Stimulated activated CD4-positive, alpha-beta T cell treated with anti-CD3 and anti-CD28 coated beads, Interleukin-12 subunit alpha, Interleukin-12 subunit beta, amount 100 ng/mL, for 4 hours (primary cell): ENCODE data around the gene NCBP3.

Source experiments
- DNase-seq: peaks from one replicate; pipeline ENCODE4 v3.0.0-alpha.2; 2020

Gene NCBP3

DNA sequence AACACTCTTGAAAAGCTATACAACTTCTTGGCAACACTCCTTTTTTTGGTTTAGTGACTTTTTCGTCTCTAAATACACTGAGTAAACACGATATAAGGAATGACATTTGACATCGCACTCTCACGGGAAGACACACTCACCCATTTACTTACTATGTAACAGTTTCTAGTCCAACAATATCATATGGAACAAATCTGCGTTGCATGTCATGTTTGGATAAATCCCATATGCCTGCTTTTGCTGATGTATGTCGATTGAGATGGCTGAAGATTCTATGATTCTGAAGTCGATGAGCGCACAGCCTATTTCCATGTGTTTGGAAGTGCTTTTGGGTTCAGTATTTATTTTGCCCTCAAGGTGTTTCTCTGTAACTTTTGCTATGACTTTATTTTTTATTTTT, 63.3 kb downstream of the NCBP3 start:
- no peak for DNase-seq

DNA sequence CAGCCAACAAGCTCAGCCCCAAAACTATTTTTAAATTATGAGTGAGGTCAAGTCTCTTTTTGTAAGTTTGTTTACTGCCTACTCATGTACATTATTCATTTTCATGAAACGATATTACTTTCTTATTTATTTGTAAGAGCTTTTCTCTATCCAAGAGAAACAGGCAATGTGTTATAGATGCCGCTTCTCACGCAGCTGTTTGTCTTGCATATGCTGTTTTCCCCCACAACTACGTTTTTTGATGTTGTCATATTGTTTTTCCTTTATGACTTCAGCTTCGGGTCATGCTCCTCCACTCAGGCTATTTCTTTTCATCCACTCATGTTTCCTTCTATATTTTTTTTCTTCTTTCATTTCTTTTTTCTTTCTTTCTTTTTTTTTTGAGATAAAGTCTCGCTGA, 65.1 kb downstream of the NCBP3 start:
- DNase-seq: no peak

DNA sequence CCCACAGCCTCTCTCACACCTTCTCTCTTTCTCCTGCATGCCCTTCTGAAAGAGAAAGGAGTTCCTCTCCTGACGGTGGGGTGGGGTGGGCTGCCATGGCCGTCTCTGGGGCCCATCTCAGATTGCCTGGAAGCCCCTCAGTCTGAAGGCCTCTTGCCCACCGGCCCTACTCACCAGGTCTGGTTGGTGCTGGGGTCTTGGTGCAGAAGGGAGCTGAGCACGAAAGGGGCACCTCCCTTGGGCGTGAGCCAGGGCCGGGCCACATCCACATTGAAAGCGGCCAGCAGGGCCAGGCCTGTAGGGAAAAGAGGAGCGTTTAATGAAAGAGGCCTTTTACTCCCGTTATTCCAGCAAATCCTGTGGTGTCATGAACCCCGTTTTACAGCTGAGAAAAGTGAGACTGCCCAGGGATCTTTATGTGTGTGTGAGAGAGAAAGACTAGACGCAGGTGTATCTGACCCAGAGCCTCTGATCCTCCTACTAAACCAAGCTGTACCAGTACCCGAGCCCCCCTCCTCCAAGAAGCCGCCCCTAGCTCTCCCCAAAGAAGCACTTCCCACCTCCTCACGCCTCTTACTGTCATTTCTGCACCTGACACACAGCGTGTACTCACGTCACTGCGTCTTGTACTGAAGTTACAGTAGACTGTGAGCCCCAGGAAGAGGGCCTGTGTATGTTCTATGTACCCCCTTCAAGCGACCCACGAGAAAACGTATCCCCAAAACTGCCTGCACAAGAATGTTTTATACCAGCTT, 68.5 kb downstream of the NCBP3 start:
- DNase-seq: no peak

DNA sequence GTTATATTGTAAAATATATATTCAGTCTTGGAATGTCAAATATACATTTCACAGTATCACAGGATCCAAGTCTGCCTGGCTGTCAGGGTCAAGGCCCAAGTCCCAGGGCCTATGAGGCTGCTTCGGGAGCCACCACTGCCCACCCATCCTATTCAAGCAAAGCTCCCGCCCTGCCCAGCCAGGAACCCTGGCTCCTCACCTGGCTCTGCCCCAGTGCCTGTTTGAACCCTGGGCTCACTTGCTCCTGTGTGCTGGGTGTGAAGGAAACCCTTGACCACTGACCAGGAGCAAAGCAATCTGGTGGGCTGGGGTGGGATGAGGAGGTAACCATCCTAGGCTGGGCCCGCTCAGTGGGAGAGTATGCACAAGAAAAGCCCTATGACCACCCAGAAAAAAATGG, 72.1 kb downstream of the NCBP3 start:
- DNase-seq: no peak

DNA sequence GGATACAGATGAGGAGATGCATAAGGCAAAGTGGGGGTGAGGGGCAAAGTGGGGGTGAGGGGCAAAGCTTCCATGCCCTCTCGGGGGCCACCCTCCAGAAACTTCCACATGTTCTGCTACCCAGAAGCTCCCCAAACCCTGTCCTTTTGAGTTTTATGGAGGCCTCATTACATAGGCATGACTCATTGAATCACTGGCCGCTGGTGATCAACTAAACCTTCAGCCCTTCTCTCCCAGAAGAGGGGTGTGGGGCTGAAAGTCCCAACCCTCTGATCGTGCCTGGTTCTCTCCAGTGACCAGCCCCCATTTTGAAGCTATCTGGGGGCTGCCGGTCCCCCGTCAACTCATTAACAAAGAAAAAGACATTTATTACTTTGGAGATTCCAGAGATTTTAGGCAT, 72.5 kb downstream of the NCBP3 start:
- no peak for DNase-seq

DNA sequence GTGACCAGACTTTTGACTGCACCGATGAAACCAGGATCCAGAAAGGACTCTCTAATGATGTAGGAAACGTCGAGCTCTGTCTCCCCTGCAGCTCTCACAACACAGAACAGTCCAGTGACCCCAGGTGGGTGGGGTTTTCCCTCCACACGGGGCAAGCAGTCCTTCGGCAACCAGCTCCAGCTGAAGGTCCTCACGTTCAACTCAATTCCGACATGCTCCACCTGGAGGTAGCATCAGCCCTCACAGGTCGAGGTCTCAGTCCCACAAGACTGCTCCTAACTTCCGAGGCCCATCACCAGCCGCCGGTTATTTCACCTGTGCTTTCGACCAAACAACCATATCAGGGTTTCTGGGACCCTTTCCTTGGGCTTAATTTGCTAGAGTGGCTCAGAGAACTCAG, 73.3 kb downstream of the NCBP3 start:
- no peak for DNase-seq

DNA sequence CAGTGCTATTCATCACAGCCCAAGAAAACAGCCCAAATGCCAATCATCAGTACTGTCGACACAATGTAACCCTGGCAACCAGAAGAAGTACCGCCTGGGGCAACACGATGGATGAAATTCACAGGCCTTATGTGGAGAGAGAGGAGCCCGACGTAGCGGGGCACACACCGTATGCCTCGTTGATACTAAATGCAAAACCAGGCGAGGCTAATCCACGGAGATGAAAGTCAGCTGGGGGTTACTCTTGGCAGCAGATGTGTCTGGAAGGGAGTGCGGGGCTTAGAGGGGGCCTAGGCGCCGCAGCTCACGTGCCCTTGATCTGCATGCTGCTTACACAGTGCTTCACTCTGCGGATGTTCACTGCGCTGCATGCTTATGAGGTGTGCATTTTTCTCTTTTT, 74.9 kb downstream of the NCBP3 start:
- no peak for DNase-seq

DNA sequence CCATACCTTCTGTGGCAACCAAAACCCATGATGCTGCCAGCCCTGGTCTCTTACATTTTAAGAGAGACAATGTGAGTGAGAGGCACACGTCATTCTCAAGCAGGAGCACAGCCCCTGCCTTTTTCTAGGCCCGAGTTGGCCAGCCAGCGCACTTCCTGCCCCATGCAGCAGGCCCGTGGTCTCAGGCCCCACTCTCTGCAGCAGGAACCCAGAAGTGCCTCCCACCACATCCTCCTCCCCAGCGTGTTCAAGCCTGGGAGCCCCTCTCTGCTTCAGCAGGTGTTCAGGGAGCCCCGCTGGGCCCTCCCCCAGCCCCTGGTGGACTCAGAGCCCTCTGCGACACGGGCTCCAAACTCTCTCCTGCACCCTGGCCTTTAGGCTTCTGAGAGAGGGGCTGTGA, 75.6 kb downstream of the NCBP3 start:
- DNase-seq: no peak

DNA sequence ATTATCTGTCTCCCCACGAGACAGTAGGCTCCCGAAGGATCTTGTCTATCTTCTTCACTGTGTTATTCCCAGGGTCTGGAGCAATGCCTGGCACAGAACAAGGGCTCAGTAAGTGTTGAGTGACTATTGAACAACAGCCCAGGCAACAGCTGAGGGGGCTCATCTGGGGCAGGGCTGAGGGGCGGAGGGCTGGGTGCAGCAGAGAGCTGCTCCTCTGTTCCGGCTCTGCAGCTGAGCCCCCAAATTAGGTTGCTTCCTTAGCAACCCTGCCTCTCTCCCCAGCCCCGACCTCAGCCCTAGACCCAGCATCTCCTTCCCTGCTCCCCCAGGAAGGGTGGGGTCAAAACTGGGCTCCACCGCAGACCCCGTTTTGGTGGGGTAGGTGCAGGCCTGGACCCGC, 77.3 kb downstream of the NCBP3 start:
- no peak for DNase-seq

DNA sequence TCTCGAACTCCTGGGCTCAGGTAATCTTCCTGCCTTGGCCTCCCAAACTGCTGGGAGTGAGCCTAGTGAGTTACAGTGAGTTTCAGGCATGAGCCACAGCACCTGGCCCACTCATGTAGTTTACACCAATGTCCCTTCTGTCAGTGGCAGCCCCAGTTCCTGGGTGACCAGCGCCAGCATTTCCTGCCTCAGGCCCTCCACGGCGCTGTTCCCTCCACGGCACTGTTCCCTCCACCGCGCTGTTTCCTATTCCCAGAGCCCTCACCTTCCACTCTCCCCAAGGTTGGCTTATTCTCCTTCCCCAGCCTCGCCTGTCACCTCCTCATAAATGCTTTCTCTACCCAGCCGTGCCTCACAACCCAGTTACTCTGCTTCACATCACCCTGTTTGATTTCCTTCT, 77.7 kb downstream of the NCBP3 start:
- DNase-seq: no peak

DNA sequence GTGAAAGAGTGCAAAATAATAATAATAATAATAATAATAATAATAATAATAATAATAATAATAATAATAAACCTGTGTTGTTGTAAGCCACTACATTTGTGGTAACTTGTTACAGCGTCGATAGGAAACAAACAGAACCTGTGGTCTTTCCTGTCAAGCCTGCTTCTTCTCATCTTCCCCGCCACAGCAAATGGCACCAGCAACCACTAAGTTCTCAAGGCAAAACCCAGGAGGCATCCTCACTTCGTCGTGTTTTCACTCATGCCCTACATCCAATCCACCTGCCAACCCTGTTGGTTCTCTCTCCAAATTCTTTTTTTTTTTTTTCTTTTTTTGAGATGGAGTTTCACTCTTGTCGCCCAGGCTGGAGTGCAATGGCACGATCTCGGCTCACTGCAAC, 79.3 kb downstream of the NCBP3 start:
- no peak for DNase-seq

DNA sequence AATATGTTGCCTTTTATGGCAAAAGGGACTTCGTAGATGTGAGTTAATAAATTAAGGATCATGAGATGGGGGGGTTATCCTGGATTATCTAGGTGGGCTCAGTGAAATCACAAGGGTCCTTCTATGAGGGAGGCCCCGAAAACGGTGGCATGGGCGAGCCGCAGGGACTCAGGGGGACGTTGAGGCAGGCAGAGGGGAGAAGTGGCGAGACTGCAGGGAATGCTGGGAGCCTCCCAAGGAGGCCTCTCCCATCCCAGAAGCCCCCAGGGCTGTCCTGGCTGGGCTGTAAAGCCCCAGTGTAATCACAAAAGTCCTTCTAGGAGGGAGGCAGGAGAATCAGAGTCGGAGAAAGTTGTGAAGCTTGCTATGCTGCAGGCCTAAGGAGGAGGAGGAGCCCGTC, 80.1 kb downstream of the NCBP3 start:
- no peak for DNase-seq

DNA sequence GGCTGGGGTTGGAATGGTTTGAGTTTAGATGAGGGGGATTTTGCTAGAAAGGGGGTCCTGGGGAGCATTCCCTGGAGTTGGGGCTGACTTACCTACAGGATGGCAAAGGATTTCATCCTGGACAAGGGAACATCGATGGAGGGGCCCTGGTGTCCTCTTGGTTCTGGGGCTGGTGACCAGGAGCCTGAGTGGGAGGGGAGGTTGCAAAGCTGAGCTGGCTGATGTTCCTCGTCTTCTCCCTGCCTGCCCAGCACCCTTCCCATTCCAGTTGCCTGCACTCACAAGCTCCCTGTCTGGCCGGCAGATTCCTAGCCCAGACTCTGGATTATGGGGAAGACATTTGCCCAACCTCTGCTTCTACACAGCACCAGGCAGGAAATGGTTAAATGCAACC, 82.3 kb downstream of the NCBP3 start:
- DNase-seq: no peak

DNA sequence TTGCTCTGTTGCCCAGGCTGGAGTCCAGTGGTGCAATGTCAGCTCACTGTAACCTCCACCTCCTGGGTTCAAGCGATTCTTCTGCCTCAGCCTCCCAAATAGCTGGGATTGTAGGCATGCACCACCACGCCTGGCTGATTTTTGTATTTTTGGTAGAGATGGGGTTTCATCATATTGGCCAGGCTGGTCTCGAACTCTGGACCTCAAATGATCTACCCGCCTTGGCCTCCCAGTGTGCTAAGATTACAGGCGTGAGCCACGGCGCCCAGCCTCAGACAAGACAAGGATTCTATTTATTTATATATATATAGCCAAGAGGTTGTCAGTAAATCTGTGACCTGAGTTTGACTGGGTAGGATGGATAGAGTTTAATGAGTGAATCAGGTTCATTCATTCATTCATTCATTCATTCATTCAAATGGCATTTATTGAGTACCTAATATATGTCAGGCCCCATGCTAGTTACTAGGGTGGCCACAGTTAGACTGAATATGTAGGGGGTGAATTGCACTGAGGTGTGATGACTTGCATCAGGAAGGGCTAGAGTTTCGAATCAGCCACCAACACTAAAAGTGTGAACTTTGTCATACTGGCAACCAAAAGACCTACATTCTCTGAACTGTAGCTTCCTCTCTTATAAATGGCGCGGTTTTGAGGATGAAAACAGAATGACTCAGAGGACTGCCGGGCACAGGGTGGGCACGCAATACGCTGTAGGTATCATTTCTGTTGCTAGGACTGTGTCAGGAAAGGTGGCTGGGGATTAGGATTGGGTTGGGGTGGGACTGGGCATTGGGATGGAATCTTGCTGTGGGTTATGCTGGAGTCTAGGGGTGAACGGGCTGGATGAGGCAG, 82.9 kb downstream of the NCBP3 start:
- no peak for DNase-seq

DNA sequence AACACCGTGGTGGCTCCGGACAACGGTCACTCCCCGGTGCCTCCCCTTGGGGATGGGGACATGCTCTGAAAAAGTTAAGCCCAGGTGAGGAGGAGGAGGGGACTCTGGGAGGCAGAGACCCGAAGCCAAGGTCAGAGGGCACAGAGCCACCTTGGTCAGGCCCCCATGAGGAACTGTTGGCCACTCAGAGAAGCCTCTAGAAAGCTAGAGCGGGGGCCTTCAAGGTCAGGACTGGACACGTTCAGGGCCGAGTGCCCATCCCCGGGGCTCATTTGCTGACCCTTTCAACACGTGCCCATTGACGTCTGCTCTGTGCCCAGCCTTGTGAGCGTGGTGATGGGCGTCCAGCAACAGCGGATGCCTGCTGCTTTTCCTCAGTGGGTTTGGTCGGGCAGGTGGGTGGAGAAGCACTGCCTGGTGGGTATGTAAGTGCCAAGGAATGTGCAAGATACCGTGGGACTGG, 84.1 kb downstream of the NCBP3 start:
- no peak for DNase-seq

DNA sequence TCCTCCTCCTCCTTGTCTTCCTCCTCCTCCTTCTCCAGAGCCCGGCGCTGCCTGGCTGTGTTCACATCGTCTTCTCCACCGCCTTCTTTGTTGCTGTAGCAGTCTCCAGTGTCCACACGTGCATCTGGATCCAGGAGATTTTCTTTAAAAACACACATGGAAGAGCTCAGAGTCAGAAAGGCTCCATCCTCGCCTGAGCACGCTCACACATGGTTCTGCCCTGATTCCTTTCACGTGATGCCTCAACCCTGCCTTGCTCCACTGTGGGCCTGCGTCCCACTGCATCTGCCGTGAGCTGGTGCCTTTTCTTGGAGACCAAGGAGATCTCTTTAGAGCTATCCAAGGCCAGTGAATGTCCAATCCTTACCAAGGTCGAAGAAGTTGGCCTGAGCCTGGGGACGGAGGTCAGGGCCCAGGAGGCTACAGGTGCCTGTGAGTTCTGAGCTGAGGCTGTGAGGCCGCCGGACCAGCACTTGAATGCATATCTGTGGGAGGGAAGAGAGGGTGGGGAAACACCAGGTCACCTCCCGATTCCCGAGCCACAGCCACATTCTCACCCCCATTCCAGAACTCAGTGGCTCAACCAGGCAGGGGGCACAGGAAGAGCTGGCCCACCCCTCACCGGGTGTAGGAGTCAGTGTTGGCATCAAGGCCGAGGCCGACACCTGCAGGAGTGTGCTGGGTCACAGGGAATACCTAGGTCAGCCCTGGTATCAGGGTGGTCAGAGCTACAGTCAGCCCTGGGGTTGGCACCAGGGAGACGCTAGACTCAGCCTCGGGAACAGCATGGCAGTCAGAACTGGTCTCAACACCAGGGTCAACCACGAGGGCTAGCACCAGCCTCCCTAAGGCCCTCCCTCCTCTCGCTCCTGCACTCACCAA, 84.8 kb downstream of the NCBP3 start:
- DNase-seq: no peak

DNA sequence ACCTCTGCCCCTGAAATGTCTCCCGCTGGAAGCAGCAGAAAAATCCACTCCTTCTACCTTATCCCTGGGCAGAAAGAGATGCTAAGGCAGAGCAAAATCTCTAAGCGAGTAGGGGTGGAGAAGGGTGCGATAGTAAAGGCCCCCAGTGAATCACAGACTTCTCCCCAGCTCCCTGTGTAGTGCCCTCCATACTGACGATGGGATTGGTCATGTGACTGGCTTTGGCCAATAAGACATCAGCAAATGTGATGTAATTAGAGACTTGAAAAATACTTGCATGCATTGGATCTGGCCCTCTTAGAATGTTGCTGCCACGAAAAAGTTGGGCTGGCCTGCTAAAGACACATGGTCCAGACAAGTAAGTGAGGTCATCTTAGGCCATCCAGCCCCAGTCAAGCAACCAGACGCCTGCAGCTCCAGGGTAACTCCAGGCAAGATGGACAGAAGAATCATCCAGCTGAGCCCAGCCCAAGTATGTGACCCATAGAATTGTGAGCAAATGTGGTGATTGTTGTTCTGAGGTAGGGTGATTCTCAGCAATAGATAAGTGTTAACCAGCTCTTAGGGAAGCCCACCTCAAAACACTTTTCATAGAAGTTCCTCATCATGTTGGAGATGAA, 86.3 kb downstream of the NCBP3 start:
- DNase-seq: no peak

DNA sequence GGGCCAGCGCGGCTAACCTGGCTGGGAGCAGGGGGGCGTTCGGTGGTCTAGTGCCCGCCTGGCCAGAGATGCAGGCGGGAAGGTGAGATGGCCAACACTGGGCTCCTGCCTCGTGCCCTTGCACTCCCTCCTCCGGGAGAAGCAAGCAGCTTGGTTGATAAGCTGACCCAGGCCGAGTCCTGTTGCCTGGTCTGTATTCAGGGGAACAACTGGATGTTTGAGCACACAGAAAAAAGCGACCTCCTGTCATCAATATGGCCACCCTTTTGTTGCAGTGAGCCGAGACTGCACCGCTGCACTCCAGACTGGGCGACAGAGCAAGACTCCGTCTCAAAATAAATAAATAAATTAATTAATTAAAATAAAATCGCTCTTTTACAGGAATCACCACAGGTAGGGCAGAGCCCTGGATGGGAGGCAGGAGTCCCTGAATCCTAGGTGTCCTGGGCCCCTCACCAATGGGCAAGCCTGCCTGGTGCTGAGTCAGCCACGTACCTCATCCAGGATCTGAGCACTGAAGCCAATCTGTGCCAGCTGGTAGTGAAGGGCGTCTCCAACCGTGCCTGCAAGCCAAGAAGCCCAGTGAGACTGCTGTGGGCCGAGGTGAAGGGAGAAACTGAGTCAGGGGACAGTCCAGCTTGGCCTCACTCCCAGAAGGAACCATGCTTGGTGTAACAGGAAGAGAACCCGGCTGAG, 90.6 kb downstream of the NCBP3 start:
- DNase-seq: no peak

DNA sequence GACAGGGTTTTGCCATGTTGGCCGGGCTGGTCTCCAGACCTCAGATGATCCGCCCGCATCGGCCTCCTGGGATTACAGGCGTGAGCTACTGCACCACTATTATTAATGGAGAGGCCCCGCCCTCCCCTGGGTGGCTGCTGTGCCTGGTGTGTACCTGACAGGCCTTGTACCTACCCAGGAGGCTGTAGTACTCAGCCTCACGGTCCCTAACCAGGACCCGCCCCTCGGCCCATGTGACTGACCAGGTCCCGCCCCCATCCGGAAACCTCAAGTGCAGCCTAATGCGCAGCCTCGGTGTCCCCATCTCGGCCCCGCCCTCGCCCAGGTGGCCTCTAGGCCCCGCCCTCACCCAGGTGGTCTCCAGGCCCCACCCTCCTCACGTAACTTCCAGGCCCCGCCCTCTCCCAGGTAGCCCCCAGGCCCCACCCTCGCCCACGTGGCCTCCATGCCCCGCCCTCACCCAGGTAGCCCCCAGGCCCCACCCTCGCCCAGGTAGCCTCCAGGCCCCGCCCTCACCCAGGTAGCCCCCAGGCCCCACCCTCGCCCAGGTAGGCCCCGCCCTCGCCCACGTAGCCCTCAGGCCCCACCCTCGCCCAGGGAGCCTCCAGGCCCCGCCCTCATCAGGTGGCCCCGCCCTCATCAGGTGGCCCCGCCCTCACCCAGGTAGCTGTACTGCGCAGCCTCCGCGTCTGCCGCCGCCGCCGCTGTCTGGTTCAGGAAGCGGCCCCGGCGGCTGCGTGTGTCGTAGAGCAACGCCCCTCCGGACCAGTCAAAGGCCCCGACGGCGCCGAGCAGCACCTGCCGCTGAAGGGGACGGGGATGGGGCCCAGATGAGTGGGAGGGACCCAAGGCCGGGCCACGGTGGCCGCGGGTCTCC, 91.3 kb downstream of the NCBP3 start:
- DNase-seq: peak; percentile 66

DNA sequence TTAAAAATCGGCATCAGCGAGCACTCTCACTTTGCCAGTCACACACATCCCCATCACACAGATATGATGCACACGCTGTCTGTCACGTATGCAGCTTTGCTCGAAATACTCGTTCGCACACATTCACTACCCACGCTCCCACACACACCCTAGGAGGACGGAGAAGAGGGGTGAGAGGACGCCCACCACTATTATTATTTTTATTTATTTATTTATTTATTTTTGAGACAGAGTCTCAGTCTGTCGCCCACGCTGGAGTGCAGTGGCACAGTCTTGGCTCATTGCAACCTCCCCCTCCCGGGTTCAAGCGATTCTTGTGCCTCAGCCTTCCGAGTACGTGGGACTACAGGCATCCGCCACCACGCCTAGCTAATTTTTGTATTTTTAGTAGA, 92.0 kb downstream of the NCBP3 start:
- no peak for DNase-seq

DNA sequence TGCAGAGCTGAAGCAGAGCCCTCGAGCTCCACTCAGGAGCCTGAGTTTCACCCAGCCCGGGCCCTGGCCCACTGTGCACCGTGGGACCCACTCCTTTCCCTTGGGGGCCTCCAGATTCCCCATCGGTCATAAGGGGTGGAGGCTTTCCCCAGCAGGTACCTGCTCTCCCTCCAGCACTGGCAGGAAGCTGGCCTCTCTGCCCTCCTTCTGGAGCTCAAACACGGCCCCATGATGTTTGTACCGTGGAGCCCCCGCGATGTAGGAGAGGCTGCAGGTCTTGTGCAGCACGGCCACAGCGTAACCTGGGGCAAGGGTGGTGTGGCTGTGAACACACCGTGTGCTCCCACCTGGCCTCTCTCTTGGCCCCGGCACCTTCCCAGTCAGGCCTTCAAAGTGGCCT, 92.4 kb downstream of the NCBP3 start:
- DNase-seq: no peak
